Embryonic facial prominence (tissue), 1 donor: ENCODE measurements around the gene CDK2AP2.
"Not testable (repeated sequence)": the region's sequence is repeated elsewhere in the genome, so short reads cannot be mapped to it uniquely, and the experiment has no call there.

Experiments
- DNase-seq: peaks from one replicate; pipeline ENCODE4 v3.0.0-alpha.2; 2016; ENCODE audit errors: extremely low spot score

Gene CDK2AP2

GRCh38 chr11:67489885-67490726 is 17.9 kb downstream of the CDK2AP2 start:
- DNase-seq: no peak

DNA sequence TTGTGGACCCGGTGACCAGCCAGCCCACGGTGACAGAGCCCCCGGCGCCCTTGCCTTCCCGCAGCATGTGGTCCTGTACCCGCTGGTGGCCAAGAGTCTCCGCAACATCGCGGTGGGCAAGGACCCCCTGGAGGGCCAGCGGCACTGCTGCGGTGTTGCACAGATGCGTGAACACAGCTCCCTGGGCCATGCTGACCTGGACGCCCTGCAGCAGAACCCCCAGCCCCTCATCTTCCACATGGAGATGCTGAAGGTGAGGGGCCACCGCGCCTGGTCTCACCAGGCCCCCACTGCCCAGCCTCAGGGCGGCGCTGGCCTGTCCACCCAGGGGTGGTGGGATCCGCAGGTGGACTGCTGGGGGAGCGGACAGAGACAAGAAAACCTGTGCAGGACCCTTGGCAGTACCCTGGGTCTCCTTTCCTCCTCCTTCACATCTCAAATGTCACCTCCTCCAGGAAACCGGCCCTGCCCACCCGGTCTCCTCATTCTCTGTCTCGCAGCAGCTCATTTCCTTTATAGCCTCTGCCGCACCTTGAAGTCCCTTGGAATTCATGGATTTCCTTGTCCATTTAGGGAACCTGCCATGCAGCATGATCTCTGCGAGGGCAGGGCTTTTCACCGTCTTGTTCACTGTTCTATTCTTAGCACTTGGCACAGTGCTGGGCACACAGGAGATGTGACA is 18.6 kb downstream of the CDK2AP2 start:
- no peak for DNase-seq

GRCh38 chr11:67486481-67487195 is 21.3 kb downstream of the CDK2AP2 start:
- DNase-seq: no peak

- not testable (repeated sequence) for DNase-seq
Observed at GRCh38 chr11:67485873-67486361, 22.0 kb downstream of the CDK2AP2 start.

GRCh38 chr11:67484847-67485311 is 23.1 kb downstream of the CDK2AP2 start:
- DNase-seq: no peak

GRCh38 chr11:67483831-67484665 is 23.9 kb downstream of the CDK2AP2 start:
- DNase-seq: no peak

- DNase-seq: peak; percentile 95
Observed at GRCh38 chr11:67482827-67483798, 24.8 kb downstream of the CDK2AP2 start, which contains the start of gene AIP. Gene AIP (plus strand): TSS chr11:67483026. CDS start chr11:67483159, 133 bp downstream.

DNA sequence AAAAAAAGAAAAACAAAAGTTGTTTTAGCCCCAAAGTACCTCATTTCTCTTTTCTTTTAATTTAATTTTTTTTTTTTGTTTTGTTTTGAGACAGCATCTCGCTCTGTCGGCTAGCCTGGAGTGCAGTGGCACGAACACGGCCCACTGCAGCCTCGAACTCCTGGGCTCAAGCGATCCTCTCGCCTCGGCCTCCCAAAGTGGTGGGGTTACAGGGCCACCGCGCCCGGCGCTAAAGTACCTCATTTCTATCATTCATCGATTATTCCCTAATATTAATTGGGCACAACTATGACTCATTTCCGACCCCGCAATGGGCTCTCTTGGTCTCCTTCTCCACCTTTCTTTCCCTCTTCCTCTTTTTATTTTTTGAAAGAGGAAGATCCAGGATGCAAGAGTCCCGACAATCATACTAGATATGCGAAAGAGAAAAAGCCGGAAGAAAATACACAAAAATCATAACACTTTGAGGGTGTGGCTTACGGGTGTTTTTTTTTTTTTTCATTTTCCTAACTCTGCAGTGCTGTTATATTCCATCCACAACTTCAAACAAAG is 25.6 kb downstream of the CDK2AP2 start:
- no peak for DNase-seq

- DNase-seq: not testable (repeated sequence)
Observed at GRCh38 chr11:67477344-67478050, 30.5 kb downstream of the CDK2AP2 start.

DNA sequence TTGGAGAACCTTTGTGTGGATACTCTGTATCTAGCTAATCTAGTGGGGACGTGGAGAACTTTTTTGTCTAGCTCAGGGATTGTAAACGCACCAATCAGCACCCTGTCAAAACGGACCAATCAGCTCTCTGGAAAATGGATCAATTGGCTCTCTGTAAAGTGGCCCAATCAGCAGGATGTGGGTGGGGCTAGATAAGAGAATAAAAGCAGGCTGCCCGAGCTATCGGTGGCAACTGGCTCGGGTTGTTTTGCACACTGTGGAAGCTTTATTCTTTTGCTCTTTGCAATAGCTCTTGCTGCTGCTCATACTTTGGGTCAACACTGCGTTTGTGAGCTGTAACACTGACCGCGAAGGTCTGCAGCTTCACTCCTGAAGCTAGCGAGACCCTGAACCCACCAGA is 31.3 kb downstream of the CDK2AP2 start:
- not testable (repeated sequence) for DNase-seq

- DNase-seq: no peak
Observed at GRCh38 chr11:67472882-67473281, 35.1 kb downstream of the CDK2AP2 start.

- DNase-seq: no peak
Observed at GRCh38 chr11:67470337-67471002, 37.5 kb downstream of the CDK2AP2 start.

- DNase-seq: no peak
Observed at GRCh38 chr11:67469508-67469811, 38.5 kb downstream of the CDK2AP2 start.

DNA sequence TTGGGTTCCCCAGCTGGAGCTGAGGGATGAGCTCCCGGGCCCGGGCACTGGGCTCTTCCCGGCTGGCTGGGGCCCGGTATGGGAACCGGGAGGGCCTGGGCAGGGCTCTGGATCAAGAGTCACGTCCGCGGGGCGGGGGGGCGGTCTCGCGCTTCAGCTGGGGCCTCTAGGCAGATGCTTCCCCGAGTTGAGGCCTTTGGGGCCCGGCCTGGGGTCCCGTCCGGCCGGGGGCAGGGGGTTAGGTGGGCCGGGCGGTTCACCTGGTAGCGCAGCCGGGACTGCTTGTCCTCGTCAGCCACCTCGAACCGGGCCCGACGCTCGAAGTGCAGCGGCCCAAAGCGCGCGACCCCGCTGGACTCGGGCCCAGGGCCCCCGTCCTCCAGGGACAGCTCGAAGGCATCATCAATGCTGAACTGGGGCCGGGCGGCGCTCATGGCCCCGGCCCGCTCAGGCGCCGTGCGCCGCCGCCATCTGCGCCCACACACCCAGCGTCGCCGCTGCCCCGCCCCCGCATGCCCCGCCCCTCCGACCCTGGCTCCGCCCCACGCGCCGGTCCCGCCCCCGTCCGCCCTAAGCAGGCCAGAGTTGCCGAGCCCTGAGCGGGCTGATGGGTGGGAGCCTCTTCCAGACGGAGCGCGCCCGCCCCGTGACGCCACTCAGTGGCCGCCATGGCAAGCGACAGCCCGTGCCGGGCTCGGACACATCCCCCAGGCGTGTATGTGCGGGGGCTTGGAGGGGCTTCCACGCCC is 39.0 kb downstream of the CDK2AP2 start, which contains the start of gene TMEM134:
TSS of gene TMEM134 (minus strand) at position 493 of the 749 bp plus-strand sequence. CDS start at position 434, 59 bp downstream.
- DNase-seq: peak; percentile 82

DNA sequence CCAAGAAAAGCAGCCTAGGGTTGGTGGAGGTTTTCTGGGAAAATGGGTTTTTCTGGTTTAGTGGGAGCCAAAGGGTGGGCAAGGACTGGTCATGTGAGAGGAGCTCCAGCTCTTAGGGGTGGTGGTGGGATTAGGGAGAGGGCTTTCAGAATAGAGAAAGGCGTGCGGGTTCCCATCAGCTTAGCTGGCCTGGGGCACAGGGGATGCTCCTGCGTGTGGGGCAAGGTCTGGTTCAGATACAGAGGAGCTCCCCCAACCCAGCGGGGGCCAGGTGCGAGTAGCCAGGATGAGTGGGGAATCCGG is 39.6 kb downstream of the CDK2AP2 start:
- no peak for DNase-seq

DNA sequence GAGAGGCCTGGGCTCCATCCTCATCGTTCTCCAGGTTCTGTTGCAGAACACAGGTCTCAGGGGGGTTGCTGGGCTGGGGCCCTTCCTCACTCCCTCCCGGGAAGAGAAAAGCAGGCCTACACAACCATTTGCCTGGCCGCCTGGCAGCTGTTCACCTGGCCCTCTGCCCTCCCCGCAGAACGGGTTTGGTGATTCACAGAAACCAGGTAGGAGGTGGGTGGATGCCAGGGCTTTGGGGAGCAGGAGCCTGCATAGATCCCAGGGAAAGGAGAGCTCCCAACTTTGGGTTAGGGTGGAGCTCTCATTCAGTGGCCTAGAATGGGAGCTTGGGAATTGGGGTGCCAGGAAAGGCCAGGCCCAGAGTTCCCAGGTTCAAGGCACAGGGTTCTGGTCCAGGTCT is 39.9 kb downstream of the CDK2AP2 start:
- no peak for DNase-seq

DNA sequence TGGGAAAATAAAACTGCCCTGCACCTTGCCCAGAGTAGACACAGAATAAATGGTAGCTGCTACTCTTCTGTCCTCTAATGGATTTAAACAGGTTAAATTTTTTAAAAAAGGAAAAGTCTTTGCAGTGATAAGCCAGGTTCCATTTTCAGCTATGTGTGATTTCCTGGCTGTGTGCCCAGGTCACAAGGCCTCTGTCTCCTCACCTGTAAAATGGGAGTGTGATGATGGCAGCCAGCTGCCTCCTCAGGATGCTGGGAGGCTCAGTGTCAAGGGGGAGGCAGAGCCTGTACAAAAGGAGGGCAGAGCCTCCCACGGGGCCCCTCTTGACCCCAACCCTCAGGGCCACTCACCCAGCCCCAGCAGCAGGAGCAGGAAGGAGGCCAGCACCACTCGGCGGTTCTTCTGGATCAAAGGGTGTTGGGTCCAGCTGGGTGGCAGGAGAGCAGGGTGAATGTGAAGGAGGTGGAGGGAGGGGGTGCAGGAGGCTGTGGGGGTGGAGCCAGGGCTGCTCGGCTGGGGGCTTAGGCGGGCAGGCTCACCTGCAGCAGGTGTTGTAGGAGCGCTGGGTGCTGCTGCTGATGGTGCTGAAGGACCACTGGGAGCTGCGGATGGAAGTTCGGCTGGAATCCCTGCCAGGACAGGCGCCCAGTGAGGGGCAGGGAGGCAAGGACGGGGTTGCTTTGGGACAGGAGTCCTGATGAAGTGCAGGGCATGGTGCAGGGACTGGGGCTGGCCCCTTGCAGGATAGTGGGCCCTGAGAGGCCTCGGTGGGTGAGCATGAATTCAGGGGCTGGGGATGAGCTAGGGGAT is 40.8 kb downstream of the CDK2AP2 start:
- DNase-seq: no peak
